CD4-positive, alpha-beta T cell treated with Interleukin-21 for 1 hour (primary cell): ENCODE measurements around the gene LACTBL1.

ENCODE experiments used
- DNase-seq: peaks from one replicate; pipeline ENCODE4 v3.0.0-alpha.2; 2020

LACTBL1 gene

GRCh38 chr1:22910286-22910685 lies 62.4 kb downstream of the LACTBL1 start:
- DNase-seq: no peak

GRCh38 chr1:22908880-22909426 lies 63.7 kb downstream of the LACTBL1 start:
- no peak for DNase-seq

GRCh38 chr1:22907528-22907927 lies 65.1 kb downstream of the LACTBL1 start:
- no peak for DNase-seq

- DNase-seq: no peak
These were observed 65.7 kb downstream of the LACTBL1 start for GRCh38 chr1:22906968-22907367.

- no peak for DNase-seq
These were observed 69.6 kb downstream of the LACTBL1 start for GRCh38 chr1:22903113-22903512.
